GM18868 (cell line): ENCODE results near the gene LGALS14.

ENCODE experiments used
- ATAC-seq: cut with Tn5 transposase; IDR thresholded peaks from one replicate; pipeline ENCODE4 v1.9.1; 2021; ENCODE audit warnings: mild to moderate bottlenecking, moderate library complexity; ENCODE audit not compliant: unreplicated experiment

Gene LGALS14

DNA sequence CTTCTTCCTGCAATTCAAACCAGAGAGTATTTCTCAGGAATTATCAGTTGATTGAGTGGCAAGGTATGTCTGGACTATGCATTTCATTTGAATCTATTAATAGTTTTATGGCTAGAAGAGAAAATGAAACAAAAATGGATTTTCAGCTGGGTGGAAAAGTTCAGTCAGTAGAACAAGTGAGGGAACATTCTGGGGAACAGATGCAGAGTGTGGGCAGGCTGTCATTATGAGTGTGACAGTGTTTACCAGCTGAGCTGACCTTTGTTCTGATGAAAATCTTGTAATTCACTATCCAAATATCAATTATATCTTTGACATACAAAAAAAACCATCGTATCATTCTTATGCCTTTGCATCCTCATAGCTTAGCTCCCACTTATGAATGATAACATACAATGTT is 36.1 kb downstream of the LGALS14 start:
- ATAC-seq, result no peak

DNA sequence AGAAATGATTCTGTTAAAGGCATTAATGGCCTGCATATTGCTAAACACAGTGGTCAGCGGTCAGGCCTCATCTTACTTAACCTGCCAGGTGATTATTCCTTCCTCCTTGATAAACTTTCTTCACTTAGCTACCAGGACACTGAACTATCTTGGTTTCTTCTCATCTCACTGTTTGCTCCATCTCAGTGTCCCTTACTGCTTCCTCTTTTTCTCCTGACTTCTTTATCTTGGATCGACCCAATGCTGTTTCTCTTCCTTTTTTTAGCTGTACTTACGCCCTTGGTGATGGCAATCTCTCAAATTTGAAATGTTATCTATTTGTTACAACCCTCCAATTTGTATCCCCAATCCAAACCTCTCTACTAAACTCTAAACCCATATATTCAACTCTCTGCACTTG is 41.4 kb downstream of the LGALS14 start:
- no peak for ATAC-seq

DNA sequence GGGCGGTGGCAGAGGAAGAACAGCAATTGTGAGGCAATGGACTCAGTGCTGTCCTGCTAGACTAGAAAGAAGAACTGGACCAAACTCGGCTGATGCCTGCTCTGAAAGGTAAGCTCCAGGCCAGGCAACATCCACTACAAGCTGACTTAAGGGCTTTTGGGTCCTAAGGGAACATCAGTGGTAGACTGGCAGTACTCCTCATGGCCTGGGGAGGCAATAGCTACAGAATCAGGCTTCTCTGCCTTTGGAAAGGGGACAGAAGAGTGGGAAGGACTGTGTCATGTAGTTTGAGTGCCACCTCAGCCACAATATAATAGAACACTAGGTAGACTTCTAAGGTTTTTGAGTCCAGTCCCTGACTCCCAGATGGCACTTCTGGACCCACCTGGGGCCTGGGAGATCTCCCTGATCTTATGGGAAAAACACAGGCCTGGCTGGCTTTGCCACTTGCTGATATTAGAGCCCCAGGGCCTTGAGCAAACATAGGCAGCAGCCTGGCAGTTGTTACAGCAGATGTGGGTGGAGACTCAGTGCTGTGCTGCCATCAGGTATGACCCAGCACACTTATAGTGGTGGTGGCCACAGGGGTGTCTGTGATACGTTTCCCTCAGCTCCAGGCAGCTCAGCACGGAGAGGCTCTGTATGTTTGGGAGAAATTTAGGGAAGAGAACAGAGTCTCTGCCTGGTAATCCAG is 42.7 kb downstream of the LGALS14 start:
- ATAC-seq, result no peak

DNA sequence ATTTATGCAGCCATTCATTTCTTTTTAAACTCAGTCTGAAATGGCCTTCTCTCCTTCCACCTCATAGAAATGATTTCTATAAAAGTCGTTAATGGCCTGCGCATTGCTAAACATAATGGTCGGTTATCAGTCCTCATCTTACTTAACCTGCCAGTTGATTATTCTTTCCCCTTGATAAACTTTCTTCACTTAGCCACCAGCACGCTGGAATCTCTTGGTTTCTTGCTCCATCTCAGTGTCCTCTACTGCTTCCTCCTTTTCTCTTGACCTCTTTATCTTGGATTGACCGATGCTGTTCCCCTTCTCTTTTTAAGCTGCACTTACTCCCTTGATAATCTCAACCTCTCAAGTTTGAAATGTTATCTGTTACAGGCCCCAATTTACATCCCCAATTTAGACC is 45.7 kb downstream of the LGALS14 start:
- ATAC-seq, result no peak

DNA sequence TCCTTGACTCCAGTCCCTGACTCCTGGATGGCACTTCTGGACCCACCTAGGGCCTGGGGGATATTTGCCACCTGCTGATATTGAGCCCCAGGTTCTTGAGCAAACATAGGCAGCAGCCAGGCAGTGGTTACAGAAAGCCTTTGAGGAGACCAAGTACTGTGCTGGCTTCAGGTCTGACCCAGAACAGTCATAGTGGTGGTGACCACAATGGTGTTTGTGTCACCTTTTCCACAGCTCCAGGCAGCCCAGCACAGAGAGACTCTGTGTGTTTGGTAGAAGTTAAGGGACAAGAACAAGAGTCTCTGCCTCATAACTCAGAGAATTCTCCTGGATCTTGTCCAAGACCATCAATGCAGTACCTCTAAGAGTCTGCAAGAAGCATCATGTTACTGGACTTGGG is 48.1 kb downstream of the LGALS14 start:
- no peak for ATAC-seq

DNA sequence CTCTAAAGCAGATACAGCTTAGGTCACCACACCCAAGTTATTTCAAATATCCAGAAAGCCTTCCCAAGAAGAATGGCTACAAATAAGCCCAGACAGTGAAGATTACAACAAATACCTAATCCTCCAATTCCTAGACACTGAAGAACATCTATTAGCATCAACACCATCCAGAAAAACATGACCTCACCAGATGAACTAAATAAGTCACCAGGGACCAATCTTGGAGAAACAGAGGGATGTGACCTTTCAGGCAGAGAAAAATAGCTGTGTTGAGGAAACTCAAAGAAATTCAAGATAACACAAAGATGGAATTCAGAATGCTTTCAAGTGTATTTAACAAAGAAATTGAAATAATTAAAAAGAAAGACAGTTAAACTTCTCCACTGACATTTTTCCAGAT is 48.5 kb downstream of the LGALS14 start:
- no peak for ATAC-seq

DNA sequence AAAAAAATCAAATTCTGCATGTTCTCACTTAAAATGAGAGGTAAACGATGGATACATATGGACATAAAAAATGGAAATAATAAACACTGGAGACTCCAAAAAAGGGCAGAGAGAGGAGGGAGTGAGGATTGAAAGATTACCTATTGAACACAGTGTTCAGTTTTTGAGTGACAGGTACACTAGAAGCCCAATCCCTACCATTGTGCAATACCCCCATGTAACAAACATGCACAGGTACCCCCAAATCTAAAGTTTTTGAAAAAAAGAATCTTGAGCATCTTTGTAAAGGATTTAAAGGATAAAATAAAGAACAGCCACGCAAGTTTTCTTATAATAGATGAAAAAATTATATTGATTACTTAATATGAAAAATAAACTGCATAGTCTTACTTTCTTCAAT is 50.3 kb downstream of the LGALS14 start:
- no peak for ATAC-seq

DNA sequence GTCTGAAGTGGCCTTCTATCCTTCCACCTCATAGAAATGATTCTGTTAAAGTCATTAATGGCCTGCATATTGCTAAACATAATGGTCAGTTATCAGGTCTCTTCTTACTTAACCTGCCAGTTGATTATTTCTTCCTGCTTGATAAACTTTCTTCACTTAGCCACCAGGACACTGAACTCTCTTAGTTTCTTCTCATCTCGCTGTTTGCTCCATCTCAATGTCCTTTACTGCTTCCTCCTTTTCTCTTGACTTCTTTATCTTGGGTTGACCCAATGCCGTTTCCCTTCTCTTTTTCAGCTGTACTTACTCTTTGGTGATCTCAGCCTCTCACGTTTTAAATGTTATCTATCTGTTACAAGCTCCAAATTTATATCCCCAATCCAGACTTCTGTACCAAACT is 50.7 kb downstream of the LGALS14 start:
- no peak for ATAC-seq
